ENCODE results near the gene GLT6D1. TPM values are rescaled to one million over a fixed set of nuclear protein-coding genes. Genes with fewer than 3 reads are reported as not detected.

Gene GLT6D1
- total and polyA plus RNA-seq, 2 donors (not counting 3 experiments of a cell fraction or from before 2014, with no cell fraction given) = not detected

- CTCF ChIA-PET = interaction anchor here (1.0 to 1.8 kb wide), 4 partner anchors 9 to 33 kb away, joined by 3 to 5 read pairs (median 3); no protein-coding TSS in a partner anchor
These were observed 22.5 kb downstream of the GLT6D1 start for GRCh38 chr9:135616619-135617537.

More at GRCh38 chr9:135616619-135617537, 22.5 kb downstream of the GLT6D1 start:
- BruUV-seq (replicated peaks) = no TSS peak
- Histone ChIP-seq H3K9me3 (replicated peaks; ENCODE audit: control insufficient read depth, insufficient read depth, low read length) (no peaks in the 10 kb centered on the region), H3K27me3 (ENCODE audit: control insufficient read depth in 2 of 2, insufficient read depth in 2 of 2, low read length in 2 of 2) (no peaks in the 10 kb centered on the region), H3K27ac (ENCODE audit: insufficient read depth, low read depth, low read length) (no peak overlapping the region), H3K4me2 (ENCODE audit: insufficient read depth, low read length) (no peak overlapping the region), H2AFZ (ENCODE audit: low read depth, low read length) (no peak overlapping the region), H3K9ac (replicated peaks; ENCODE audit: extremely low read depth, insufficient read depth, low read length) (no peak overlapping the region), H3K79me2 (ENCODE audit: control insufficient read depth, insufficient read depth, low read length) (no peaks in the 10 kb centered on the region), H4K20me1 (replicated peaks; ENCODE audit: control insufficient read depth, extremely low read depth, insufficient read depth, low read length) (no peaks in the 10 kb centered on the region), H3K4me1 (ENCODE audit: control insufficient read depth, extremely low read depth, insufficient read depth, low read length) (no peaks in the 10 kb centered on the region), H3K9me1 (replicated peaks; ENCODE audit: control insufficient read depth, extremely low read depth, insufficient read depth, low read length) (no peaks in the 10 kb centered on the region), H3K36me3 (ENCODE audit: control insufficient read depth in 2 of 2, extremely low read depth in 1 of 2, insufficient read depth in 2 of 2, low read length in 2 of 2) (no peaks in the 10 kb centered on the region), H3K4me3 (replicated peaks in 1 of 3; ENCODE audit: insufficient read depth in 1 of 3, low read depth in 1 of 3, low read length in 3 of 3) (no peak overlapping the region)
- no peak for DNase-seq (ENCODE audit: low read depth, low spot score)
- intact Hi-C loops (cut with micrococcal nuclease) = no loop called here
- POLR2A ChIA-PET = no interaction called here
- FAIRE-seq = no peak
- TF ChIP-seq GATA2 (IDR thresholded peaks at IDR 0.05; ENCODE audit: insufficient read depth, insufficient read length, low read depth, low read length) (no peak), POLR2A (IDR thresholded peaks at IDR 0.05; ENCODE audit: low read depth, low read length) (no peak), JUN (IDR thresholded peaks at IDR 0.05; ENCODE audit: borderline replicate concordance, insufficient read depth, insufficient read length, low read depth) (no peak), FOS (IDR thresholded peaks at IDR 0.05; ENCODE audit: borderline replicate concordance, insufficient read depth, low read length) (no peak), POLR2AphosphoS5 (IDR thresholded peaks at IDR 0.05; ENCODE audit: insufficient read depth, low read depth, low read length) (no peak), MAX (IDR thresholded peaks at IDR 0.05; ENCODE audit: insufficient read depth, insufficient read length) (no peak), MYC (IDR thresholded peaks at IDR 0.05; ENCODE audit: low read depth, low read length) (no peak), EZH2 (IDR thresholded peaks at IDR 0.05; ENCODE audit: borderline replicate concordance, low read depth, low read length, severe bottlenecking) (no peak), CTCF (IDR thresholded peaks at IDR 0.05; ENCODE audit: extremely low read depth in 1 of 2, insufficient read depth in 1 of 2, low read depth in 1 of 2, low read length in 2 of 2) (no peak)
- dilution Hi-C loops (cut with MboI; ENCODE audit: extremely low pct_ligation_motif_present, low sequenced_read_pairs) = no loop called here
